GM19397 (cell line): ENCODE measurements around the gene OR13C8.
"Not testable (repeated sequence)": the region's sequence is repeated elsewhere in the genome, so short reads cannot be mapped to it uniquely, and the experiment has no call there.

ENCODE experiments used
- ATAC-seq: cut with Tn5 transposase; IDR thresholded peaks from one replicate; pipeline ENCODE4 v1.9.1; 2021; ENCODE audit warnings: mild to moderate bottlenecking, moderate library complexity; ENCODE audit not compliant: unreplicated experiment

Gene OR13C8, protein sequence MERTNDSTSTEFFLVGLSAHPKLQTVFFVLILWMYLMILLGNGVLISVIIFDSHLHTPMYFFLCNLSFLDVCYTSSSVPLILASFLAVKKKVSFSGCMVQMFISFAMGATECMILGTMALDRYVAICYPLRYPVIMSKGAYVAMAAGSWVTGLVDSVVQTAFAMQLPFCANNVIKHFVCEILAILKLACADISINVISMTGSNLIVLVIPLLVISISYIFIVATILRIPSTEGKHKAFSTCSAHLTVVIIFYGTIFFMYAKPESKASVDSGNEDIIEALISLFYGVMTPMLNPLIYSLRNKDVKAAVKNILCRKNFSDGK

DNA sequence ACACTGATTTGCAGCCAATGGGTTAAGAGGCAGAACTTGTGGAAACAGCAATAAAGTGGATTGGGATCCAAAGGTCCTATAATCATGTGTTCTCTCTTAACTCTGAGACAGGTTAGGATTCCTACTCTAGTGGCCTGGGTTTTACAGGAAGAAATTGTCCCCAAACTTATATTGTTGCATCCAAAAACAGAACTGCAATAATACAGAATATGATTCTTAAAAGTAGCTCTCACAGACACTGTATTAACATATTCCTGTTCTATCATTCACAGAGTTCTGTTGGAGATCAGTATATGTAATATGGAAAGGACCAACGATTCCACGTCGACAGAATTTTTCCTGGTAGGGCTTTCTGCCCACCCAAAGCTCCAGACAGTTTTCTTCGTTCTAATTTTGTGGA lies at the start of gene OR13C8:
Gene OR13C8, plus strand, starts transcription at position 301 of the 400 bp plus-strand sequence. Its CDS starts 0 bp downstream, at position 301.
- no peak for ATAC-seq

DNA sequence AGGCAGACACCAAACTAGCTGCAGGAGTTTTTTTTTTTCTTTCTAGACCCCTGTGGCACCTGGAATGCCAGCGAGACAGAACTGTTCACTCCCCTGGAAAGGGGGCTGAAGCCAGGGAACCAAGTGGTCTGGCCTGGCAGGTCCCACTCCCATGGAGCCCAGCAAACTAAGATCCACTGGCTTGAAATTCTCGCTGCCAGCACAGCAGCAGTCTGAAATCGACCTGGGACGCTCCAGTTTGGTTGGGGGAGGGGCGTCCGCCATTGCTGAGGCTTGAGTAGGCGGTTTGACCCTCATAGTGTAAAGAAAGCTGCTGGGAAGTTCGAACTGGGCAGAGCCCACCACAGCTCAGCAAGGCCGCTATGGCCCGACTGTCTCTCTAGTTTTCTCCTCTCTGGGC lies 48.7 kb upstream of the OR13C8 start:
- ATAC-seq = not testable (repeated sequence)

DNA sequence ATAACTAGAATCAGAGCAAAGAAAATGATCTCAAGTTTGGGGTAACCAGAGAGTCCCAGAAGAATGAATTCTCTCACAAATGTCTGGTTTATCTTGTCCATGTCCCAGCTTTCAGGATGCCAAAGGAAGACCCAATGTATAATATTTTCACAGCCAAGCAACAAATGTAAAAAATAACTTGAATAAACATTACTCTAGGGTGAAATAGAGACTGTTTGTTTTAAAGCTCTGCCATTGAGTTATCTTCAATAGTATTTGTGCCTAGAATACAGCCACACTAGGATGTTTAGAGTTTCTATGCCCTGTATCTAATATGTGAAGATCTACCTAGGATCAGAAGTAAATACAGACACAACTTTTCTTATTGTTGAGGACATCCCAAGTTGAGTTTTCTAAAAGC lies 41.9 kb upstream of the OR13C8 start, which contains the start of gene OR13C4:
Gene OR13C4, minus strand, starts transcription at position 101 of the 400 bp plus-strand sequence. Its CDS starts 0 bp downstream, at position 101.
- no peak for ATAC-seq

DNA sequence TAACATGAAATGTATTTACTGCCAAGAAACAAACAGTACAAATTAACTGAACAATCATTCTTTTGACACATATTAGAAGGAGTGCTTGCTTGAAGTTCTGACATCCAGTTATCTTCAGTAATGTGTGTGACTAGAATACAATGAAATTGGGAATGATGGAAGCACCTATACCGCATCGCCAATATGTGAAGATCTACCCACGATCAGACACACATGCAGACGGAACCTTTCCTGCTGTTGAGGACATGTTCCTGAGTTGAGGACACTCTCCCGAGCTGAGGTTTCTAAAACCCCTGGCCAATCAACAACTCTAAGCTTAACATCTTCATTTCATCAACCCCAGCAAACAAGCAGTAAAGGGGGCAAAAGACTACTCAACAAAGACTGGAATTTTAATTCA lies 32.2 kb upstream of the OR13C8 start, which contains the start of gene OR13C3:
Gene OR13C3, minus strand, starts transcription at position 101 of the 400 bp plus-strand sequence. CDS start 133 bp downstream, outside the sequence.
- ATAC-seq = no peak

DNA sequence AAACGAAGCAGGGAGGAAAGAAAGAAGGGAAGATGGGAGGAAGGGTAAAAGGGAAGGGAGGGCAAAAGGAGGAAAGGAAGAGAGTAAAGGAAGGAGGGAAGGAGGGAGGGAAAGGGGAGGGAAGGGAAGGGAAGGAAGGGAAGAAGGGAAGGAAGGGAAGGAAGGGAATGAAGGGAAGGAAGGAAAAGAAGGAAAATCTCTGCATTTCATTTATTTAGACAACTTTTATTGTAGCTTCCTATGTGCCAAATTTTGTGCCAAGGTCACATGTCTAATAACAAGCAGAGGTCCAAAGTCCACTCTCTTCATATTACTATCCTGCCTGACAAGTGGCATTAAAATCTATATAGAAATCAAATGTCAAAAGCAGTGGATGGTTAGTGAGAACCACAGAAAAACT lies 29.7 kb upstream of the OR13C8 start:
- no peak for ATAC-seq

DNA sequence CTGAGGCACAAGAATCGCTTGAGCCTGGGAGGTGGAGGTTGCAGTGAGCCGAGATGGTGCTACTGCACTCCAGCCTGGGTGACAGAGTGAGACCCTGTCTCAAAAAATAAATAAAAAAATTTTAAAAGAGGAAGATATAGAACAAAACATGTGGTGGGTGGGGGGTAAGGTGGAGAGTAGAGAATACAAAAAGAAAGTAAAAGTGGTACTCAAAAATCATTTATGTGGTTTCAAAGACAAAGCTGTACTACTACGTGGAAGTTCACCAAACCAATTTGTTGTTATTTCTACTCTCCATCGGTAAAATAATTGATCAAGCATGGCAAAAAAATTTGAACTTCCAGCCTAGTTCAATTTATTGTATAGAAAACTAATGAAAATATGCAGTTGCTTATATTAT lies 24.3 kb upstream of the OR13C8 start:
- ATAC-seq = no peak

DNA sequence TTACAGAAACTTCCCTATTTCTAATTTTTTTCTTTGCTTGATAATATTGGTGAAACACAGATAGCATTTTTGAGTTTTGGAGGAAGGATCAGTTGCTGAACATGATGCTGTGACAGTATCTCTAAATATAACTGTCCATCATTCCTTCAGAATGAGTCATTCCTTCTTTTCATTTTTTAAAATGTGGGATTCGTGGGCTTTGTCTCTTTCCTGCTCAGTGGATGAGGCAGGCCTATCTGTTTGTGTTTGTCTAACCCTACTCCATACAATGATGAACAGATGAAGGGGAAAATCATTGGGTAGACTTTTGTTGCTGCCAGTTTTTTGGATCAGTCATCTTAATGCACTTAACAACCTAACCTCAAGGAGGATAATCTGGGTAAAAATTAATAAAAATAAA lies 15.7 kb upstream of the OR13C8 start:
- ATAC-seq = no peak

DNA sequence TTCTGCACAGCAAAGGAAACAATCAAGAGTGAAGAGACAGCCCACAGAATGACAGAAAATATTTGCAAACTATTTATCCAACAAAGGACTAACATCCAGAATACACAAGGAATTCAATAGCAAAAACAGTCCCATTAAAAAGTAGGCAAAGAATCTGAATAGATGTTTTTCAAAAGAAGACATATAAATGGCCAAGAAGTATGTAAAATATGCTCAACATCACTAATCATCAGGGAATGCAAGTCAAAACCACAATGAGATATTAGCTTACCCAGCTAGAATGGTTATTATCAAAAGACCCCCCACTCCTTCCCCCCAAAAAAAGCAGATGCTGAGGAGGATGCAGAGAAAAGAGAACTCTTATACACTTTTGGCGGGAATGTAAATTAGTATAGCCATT lies 13.4 kb upstream of the OR13C8 start:
- no peak for ATAC-seq

DNA sequence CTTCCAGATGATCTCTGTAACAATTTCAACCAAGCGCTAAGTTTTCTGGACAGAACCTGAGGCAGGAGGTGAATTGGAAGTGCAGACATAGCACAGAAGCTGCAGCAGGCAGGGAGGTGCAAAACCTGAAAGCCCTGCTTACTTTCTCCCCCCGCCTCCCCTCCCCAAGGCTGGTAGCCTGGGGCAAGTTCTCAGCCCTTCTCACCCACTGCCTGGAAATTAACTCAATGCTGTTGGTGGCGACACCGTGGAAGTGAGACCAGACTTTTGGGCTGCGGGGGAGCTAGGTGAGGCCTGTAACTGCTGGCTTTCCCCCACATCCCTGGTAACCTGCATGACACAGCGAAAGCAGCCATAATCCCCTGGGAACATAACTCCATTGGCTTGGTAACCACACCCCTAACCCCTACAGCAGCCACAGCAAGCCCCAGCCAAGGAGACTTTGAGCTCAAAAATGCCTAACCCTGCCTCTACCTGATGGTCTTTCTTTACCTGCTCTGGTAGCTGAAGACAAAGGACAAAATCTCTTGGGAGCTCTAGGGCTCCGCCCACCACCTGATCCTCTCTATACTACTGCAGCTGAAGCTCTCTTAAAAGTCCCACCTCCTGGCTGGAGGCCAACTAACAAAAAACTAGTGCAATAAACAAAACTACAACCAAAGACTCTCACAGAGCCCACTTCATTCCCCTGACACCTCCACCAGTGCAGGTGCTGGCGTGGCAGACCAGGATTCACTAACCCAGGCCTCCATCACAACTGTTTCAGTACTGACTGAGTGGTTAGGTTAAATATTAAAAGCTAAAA lies 11.9 kb upstream of the OR13C8 start:
- ATAC-seq = no peak

DNA sequence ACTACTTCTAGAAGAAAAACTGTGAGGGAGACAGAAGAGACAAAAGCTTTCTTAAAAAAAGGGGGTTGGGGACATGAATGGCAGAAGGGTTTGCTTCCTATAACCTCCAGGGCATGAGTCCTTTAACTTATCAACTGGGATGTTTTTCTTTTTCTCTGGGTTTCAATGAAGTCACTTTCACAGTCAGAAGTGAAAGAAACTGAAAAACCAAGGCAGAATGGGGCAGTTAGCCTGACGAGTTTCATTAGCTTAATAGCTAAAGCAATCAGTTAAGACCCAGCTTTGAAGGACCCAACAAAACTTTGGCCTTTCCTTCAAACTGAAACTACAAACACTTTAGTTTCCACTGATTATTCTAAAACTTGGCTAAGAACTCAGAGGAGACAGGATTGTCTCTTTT lies 4.6 kb upstream of the OR13C8 start:
- ATAC-seq = no peak

DNA sequence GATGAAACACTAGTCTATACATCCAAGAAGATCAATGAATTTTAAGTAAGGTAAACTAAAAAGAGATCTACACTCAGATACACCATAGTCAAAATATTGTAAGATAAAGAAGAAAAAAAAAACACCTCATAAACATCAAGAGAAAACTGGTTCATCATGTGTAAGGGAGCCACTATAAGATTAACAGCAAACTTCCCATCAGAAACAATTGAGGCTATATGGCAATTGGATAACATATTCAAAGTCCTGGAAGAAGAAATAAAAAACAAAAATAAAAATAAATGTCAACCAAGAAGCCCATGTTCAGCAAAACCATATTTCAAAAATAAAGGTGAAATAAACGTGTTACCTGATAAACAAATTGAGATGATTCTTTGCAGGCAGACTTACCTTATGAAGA lies 3.6 kb downstream of the OR13C8 start:
- no peak for ATAC-seq

DNA sequence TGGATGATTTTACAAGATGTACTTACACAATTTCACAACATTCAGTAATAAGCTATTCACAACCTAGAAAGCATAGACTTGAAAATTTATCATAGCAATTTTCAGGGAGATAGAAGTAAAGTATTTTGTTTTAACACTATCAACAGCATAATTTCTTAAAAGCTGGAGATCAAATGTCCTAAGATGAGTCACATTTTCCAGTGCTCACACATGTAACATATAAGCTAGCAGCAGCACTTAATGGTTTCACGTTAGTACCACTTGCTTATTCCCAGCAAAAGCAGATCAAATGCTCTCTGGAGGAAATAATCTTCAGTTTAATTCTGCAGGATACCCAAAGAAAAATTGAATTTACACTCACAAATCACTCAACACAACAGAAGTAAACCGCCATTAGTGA lies 6.5 kb downstream of the OR13C8 start:
- no peak for ATAC-seq

DNA sequence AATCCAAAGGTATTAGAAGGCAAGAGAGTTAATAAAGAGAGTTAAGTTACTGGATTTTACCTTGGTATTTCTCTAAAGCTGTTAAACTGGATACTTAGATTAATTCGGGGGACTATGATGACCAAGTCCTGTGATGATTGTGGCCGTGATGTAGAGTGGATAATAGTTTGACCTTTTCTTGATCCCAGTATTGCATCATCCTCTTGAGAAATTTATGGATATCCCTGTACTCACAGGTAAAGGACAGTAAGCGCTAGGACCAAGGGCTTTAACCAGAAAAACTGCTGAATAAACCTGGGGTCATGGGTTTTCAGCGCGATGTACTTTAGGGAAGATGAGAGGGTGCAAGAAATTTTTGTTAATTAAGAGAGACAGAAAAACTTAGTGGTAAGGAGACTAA lies 8.3 kb downstream of the OR13C8 start:
- no peak for ATAC-seq

DNA sequence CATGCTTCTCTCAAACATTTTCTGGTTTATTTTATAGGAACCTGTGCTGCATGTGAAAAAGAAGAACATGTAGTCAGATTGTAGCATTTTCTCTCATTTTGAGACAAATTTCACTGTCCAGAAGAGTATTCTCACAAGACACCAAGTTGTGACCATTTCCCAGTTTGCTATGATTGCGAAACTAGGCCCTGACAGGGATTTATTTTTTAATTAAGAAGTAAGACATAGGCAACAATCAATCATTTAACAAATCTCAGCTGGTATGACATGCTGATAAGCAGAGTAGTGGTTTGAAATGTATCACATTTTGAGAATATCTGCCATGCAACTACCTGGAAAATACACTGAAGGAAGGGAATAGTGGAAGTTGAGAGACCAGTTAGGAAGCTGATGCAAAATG lies 11.6 kb downstream of the OR13C8 start:
- no peak for ATAC-seq

DNA sequence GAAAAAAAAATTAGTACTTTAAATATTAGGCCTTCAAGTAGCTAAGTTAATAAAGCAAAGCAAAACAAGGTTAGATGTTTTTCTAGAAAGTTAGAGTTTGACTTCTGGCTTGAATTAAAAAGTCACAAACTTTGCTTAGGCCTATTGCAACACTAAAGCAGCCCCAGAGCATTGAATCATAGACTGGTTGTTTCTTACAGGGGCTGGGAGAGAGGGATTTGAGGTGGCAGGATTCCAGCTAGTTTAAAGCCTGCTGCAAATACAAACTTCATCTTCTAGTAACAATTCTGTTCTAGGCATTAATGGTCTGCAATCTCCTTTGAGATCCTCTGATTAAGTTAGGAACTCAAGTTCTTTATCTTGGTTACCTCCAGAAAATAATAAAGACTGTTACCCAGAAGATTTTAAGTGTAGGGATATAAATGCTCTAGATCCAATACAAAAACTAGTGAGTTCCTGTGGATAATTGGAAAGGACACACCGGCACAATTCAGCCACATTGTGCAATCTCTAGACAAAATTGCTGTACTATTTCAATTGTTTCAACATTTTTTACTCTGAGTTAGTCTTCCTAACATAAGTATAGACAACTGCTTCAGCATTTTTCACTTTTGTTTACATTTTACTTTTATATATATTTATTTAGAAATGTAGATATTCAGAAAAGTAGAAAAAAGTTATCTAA lies 17.7 kb downstream of the OR13C8 start:
- no peak for ATAC-seq

DNA sequence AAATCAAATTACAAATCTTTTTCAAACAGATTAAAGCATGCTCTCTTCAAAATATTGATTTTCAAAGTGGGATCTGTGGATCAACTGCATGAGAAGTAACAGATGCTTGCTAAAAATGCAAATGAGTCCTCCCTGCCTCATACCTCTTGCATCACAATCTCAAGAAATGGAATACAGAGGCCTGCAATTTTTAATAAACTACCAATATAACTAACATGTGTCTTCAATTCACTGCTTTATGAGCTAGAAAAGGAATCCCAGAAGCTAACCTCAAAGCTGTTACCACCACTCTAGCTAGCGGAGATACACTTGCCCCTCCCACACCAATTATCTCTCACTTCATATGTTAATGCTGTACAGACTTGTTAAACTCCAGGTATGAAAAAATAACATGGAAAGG lies 20.7 kb downstream of the OR13C8 start:
- ATAC-seq = no peak

DNA sequence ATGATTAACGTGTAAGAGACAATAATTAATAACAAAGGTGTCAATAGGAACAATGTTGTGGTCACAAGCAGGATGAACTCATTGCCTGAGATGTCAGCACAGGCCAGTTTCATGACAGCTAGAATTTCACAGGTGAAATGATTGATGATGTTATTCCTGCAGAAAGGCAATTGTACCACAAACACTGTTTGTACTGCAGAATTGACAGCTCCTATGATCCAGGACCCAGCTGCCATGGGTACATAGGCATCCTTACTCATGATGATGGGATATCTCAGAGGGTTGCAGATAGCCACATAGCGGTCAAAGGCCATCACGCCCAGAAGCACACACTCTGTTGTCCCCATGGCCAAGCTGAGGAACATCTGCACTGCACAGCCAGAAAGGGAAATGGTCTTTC lies 29.8 kb downstream of the OR13C8 start:
- not testable (repeated sequence) for ATAC-seq

DNA sequence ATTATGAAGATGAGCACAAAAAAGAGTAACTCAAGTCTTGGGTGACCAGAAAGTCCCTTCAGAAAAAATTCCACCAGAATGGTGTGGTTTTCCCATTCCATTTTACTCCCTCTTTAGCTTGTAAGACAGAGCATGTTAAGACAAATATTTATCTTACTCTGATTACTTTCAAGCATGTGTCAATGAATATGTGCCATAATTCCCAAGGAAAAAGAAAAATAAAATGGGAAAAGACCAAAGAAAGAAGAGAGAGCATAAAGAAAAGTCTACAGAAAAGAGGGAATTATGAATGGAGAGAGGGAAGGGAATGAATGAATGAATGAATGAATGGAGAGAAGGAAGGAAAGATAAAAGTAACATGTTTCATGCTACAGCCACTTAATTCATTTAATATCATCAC lies 30.3 kb downstream of the OR13C8 start, which contains the start of gene OR13C5:
Gene OR13C5, minus strand, starts transcription at position 101 of the 400 bp plus-strand sequence. Its CDS starts 0 bp downstream, at position 101.
- ATAC-seq = not testable (repeated sequence)

DNA sequence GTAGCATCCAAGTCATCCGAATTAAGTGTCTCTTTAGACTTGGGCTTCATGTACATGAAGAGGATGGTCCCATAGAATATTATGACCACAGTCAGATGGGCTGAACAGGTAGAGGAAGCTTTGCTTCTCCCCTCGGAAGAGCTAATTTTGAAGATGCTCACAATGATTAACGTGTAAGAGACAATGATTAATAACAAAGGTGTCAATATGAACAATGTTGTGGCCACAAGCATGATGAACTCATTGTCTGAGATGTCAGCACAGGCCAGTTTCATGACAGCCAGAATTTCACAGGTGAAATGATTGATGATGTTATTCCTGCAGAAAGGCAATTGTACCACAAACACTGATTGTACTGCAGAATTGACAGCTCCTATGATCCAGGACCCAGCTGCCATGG lies 35.8 kb downstream of the OR13C8 start:
- ATAC-seq = no peak

DNA sequence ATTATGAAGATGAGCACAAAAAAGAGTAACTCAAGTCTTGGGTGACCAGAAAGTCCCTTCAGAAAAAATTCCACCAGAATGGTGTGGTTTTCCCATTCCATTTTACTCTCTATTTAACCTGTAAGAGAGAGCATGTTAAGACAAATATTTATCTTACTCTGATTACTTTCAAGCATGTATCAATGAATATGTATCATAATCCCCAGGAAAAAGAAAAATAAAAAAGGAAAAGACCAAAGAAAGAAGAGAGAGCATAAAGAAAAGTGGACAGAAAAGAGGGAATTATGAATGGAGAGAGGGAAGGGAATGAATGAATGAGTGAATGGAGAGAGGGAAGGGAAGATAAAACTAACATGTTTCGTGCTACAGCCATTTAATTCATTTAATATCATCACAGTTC lies 36.6 kb downstream of the OR13C8 start, which contains the start of gene OR13C2:
Gene OR13C2, minus strand, starts transcription at position 101 of the 400 bp plus-strand sequence. Its CDS starts 0 bp downstream, at position 101.
- not testable (repeated sequence) for ATAC-seq

DNA sequence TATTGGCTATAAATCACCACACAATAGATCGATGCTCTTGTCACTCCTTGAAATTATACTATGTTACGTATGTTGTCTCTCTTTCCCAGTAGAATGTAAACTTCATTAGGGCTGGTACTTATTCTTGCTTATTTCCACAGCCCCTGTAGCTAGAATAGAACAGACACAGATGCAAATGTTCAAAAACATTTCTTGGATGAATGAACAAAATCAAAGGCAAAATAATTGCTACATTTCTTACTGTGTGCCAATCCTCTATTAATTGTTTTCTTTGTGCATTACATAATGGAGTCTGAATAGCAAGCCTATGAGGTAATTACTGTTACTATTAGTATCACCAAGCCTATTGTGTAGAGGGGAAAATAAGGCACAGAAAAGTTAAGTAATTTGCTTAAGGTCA lies 37.2 kb downstream of the OR13C8 start:
- no peak for ATAC-seq
